Stimulated activated CD4-positive, alpha-beta T cell treated with anti-CD3 and anti-CD28 coated beads, Interleukin-15, amount 100 ng/mL, for 48 hours (primary cell): ENCODE data around the gene ZFHX2.
A peak's percentile ranks its signal among the peaks of the same experiment; 100 is the strongest.

Source experiments
- DNase-seq, 2 donors: peaks; one replicate each; pipeline ENCODE4 v3.0.0-alpha.2; 2020; ENCODE audit warnings: low read depth in 2 of 2

Gene ZFHX2

DNA sequence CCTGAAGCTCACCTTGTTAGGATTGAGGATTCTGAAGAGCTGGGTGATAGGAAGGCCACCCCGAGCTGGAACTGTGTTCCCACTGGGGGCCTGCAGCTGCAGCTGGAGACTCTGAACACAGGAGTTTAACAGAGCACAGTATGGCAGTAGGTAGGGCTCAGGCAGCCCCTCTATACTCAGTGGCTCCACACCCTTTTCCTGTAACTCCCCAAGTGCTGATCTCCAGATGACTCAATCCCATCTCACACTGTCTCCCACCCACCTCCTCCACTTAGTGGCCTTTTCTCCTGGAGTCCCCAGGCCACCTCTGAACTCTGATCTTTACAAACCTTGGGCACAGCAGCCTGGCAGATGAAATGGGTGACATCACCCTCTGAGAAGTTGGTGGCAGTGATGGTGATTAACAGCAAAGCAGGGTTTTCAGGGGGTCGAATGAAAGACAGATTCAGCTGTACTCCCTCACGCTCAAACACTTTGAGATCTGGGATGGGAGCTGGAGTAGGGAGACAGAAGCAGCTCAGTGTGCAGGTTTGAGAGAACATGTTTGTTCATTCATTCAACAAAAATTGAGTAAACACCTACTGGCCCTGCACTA lies 8.5 kb upstream of the ZFHX2 start:
- DNase-seq: no peak

DNA sequence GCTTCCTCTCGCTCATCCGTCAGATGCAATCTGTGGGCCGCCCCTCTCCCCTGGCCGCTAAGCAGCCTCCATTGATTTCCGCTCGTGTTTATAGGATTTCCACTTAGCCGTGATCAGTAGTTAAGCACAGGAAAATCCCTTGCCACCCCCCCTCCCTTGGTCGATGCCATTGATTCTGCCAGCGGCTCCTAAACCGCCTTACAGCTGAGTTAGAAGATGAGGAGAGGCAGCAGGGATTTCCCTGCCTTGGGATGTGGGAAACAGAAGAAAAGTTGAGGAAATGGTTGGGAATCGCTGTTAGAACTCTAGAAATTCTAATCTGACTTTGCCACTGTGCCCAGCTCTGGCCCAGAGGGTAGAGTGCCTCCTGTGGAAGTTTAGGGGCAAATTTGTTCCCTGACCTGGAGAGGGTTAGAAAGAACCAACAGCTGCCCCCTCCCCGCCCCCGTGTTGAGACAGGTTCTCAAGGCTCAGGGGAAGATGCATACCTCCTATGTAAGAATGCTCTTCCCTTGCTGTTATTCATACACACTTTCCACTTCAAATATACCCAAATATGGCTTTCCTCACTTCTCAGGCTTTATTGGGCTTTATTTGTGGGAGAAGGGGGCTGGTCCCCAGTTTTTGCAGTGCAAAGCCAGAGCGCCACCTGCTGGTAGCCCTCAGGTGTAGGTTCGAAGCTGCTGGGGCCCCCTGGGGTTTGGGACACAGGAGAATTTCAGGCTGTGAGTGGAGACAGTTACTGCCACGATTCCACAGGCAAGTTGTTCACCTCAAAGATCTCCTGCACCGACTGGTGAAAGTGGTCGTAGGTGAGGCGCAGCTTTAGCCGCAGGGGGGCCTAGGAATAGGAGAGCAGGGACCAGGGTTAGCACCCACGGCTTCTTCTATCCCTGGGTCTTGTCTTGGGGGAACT lies 7.7 kb upstream of the ZFHX2 start:
- DNase-seq: peak; percentile 48 to 63

DNA sequence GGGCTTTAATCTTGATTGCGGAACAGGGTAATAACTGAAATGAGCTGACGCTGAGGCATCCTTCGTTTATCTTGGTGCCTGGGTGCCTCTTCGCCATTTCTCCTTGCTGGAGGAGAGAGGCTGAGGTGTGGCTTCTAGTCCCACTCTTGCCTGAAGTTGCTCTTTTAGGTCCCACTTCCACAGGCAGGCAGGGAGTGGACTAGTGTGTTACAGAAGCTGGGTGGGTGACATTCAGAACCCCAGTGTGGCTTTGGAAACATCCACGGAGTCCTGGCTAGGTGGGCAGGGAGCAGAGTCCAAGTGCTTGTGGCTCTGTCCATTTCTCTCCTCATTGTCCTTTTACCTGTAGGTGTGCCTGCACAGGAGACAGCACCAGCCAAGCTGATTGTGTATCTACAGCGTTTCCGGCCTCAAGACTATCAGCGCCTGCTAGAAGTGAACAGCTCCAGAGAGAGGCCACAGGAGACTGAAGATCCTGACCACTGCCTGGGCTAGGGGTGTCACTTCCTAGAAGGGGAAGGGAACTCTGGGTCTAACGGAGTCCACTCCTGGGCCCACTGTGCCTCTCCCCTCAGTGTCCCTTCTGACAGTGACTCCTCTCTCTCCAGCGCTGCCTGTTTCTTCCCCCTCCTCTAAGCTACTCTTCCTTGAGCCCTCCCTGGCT lies 6.9 kb upstream of the ZFHX2 start:
- no peak for DNase-seq

DNA sequence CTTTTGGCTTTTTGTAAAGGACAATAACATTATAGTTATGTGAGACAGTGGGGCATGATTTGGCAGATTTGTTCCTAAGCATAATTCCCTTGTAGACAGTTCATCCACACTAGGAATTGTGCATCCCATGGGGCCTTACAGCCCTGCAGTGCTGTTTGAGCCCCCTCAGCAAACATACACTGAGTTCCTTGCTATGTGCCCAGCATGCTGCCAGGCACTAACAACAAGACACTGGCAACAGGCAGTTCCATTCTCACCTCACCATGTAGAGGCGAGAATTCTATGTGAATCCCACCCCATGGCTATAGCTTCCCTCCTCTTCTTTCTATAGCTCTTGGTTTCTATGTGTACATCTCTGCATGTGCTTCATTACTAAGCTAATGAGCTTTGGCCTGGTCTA lies 6.4 kb upstream of the ZFHX2 start:
- no peak for DNase-seq

DNA sequence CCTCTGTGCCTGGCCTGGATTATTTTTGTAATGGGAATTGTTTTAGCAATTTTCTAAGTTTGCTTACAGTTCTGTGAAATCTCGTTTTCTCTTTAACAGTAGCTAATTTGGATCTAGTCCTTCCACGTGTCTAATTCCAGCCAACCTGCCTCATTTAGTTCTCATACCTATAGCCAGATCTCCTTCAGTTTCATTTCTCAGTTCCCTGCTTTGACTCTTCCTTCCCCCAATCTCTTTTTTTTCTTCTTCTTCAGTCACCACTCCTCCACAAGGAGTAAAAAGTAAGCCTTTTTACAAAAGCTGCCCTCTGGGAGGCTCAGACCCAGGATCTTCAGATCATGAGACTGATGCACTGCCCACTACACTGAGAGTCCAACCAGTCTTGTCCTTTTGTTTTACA lies 6.0 kb upstream of the ZFHX2 start:
- DNase-seq: no peak

DNA sequence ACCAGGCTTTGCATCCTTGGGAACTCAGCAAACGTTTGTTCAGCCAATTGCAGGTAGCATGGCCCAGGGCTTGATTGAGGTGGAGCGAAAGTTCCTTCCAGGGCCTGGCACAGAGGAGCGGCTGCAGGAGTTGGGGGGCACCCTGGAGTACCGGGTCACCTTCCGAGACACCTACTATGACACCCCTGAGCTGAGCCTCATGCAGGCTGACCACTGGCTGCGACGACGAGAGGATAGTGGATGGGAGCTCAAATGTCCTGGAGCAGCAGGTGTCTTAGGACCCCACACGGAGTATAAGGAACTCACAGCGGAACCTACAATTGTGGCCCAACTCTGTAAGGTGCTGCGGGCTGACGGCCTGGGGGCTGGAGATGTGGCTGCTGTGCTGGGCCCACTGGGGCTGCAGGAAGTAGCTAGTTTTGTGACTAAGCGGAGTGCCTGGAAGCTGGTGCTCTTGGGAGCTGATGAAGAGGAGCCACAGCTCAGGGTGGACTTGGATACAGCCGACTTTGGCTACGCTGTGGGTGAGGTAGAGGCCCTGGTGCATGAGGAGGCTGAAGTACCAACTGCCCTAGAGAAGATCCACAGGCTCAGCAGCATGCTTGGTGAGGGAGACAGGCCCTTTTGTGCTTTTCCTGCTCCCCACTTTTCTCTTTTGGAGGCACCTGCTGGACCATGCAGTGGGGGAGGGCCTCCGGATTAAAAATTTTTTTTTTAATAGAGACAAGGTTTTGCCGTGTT lies 5.3 kb upstream of the ZFHX2 start:
- DNase-seq: no peak

DNA sequence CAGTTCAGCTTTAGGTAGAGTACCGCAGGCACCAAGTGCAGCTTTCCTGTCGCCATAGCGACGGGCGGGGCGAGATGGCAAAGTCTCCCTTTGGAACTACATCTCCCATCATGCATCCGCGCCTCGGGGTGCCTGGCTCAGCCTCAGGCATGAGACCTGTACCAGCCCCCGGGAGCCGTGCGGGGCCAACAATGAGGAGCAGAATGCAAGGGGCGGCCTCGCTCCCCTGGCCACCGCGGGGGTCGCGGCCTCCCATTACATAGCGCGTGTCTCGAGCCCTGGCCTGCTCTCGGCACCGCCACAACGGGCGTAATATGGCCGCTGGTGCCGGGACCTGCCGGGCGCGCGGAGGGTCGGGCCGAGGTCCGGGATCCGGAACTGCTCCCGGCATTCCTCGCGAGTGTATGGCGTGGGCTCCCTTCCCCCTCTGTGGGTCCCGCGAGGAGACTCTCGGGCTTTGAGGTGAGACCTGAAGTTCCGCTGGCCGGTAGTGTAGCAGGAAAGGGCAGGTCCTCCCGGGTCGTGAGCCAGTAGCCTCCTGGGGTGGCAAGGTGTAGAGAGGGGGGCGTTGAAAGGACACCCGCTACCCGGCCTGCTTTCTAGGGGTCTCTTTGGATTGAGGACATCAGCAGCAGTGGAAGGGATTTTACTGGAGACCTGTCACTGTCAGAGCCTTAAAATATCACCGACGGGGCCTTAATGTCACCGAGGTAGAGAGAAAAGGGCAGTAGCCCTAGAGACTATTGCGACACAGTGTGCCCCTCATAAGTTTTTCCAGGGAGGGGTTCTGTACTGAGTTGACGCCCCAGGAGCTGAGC lies 4.5 kb upstream of the ZFHX2 start, which contains the start of gene THTPA:
THTPA (plus strand) TSS at position 390 of the 818 bp plus-strand sequence. CDS start 487 bp downstream, outside the sequence.
- DNase-seq: peak; percentile 89

DNA sequence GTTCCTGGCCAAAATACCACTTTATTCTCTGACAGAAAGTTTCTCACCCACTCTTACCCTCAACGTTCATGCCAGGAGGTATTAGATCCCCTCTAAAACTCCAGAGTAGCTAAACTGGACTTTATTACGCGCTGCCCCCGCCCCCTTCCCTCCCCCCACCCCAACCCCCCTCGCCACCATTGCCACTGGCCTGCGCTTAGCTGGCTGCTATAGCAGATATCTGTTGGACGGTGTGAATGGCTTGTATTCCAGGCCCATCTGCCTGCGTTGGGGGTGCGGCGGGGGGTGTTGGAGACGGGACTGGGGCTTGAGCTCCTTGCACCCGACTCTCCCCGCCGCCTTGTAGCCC lies 3.9 kb upstream of the ZFHX2 start:
- no peak for DNase-seq

DNA sequence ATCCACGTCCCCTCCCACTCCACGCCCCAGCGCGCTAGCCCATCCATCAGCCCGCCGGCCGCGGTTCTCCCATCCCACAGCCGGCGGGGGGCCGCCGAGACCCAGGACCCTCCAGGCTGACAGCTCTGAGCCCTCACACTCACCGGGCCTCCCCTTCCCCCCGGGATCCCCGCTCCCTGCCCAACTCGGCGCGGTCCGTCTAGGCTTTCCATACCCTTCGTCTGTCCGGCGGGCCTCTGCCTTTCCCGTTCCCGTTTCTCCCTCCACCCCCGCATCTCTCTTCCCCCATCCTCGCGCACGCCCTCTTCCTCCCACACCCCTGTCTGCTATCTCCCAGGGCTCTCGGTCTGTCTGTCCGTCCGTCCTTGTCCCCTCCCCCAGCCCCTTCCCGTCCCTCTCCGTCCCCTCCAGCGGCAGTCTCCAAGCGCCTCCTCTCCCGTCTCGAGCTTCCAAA lies 726 bp downstream of the ZFHX2 start:
- DNase-seq: no peak

DNA sequence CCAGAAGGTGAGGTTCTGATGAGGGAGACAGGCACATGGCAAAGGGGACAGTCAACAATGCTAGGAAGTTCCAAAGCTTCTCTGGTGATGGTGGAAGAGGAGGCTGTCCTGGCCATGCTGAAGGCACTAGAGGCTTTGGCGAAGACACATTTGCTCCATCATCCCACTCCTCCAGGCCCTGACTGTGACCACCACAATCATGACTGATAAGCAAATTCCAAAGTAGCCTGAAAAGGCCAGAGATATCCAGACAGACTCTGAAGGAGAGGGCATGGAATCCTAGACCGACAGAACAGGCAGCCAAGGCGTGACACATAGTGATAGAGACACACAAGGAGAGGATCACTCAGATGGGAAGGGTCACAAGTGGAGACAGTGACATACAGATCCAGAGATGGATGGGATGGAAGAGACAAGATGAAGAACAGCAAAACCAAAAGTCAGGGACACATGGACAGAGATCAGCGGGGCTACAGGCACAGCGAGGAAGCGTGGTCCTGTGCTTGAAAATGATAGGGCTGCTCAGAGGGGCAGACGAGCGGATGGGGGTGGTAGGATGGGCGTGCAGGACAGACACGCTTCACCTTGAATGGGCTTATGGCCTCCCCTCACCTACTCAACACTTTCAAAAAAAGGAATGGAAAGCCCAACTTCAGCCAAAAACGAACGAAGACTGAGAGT lies 1.3 kb downstream of the ZFHX2 start:
- DNase-seq: no peak

DNA sequence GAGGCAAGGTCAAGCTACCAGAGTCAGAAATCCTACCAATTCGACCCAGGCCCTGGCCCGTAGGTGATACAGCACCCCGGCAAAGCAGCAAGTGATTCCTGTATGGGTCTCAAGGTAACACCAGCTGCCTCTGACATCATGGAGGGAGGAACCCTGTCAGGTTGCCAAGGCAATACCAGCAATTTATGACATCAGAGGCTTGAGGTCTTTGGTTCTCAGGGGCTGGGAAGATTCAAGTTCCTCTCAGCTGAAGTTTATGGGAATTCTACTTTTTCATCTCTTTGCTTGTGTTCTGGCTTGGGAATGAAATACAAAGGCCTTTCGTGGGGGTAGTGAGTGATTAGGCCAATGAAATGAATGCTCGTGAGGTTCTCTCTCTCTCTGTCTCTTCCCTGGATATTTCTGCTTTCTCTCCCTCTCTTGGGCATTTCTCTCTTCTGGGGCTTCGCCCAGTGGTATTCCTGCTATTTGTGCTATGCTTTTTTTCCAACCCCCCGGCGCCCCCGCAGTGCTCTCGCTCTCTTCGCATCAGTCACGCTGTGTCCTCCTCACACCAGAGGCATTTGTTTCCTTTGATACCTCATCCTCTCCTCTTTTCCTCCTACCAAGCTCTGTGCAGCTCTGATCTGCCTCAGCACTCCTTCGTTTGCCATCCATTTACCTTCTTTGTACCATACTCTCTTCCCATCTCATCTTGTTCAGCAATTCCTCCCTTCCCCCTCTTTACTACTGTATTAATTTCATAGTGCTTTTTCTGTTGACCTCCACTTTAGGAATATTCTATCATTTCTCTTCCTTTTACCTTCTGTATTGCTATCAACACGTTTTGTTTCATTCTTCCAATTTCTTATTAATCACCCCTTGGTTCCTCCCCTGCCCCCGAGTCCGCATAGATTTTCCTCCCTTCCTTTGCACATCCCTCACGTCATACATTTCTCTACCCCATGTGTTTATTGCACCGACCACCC lies 2.9 kb downstream of the ZFHX2 start:
- DNase-seq: no peak

DNA sequence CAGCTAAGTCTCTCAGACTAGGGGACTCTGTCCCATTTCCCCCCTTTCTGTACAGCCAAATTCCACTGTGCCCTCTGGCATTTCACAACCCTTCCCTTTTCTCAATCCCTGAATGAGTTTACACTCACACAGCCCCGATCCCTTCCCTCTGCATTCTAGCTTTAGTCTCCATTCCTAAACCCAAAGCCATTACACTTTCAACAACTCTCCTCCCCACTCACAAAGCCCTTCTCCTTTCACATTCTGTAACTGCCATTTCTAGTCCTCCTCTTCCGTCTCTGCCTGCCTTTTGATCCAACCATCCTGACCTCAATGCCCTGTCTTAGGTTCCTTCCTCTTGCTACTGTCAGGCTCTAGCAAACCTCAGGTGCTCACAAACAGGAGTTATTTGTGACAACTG lies 3.6 kb downstream of the ZFHX2 start:
- no peak for DNase-seq

DNA sequence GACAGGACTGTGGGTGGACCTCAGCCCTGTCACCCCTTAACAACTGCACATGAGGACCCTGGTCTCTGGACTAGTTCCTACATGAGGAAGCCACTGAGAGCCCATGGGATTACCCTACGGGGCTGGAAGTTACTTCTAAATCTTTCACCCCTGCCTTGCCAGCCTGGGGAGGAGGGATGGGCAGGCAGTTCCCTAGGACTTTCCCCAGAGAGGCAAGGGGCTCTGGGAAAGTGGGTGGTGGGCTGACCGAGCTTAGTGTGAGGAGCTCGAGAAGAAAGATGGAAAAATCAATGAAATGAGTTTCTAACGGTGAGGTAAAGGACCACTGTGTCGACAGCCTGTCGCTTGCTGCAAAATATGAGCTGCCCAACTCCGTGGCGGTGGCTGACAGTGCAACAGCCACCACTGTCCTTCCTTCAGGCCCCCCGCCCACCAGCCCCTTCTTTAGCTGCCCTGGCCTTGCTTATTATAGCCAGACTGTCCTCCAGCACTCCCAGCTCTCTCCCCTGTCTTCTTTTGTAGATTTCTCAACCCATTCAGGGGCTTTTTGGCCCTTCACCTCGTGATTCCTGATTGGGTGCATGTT lies 5.0 kb downstream of the ZFHX2 start:
- no peak for DNase-seq

DNA sequence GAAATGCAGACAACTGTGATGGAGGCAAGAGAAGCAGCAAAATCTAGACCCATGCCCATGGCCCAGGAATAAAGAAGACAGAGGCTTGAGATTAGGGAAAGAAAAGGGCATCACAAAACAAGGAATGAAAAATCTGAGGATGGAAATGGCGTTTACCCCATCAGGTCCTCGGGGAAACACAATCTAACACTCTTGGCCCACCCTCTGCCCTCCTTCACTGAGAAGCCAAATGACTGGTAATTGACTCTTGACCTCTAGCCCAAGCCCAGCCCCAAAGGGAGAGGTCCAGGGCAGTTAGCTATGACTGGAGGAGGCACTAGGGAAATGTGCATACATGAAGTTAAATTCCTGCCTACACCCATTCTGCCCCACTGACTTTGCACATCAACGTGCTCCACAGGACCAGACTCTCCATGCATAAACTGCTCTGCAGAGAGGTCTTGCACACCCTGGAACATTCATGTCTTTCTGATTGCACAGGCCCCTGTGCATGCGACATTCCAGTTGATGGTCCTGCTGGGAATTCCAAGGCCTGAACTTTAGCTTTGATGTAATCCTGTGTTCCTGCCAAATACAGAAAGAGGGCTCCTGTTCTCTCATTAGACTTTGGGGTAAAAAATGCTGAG lies 5.7 kb downstream of the ZFHX2 start:
- DNase-seq: no peak

DNA sequence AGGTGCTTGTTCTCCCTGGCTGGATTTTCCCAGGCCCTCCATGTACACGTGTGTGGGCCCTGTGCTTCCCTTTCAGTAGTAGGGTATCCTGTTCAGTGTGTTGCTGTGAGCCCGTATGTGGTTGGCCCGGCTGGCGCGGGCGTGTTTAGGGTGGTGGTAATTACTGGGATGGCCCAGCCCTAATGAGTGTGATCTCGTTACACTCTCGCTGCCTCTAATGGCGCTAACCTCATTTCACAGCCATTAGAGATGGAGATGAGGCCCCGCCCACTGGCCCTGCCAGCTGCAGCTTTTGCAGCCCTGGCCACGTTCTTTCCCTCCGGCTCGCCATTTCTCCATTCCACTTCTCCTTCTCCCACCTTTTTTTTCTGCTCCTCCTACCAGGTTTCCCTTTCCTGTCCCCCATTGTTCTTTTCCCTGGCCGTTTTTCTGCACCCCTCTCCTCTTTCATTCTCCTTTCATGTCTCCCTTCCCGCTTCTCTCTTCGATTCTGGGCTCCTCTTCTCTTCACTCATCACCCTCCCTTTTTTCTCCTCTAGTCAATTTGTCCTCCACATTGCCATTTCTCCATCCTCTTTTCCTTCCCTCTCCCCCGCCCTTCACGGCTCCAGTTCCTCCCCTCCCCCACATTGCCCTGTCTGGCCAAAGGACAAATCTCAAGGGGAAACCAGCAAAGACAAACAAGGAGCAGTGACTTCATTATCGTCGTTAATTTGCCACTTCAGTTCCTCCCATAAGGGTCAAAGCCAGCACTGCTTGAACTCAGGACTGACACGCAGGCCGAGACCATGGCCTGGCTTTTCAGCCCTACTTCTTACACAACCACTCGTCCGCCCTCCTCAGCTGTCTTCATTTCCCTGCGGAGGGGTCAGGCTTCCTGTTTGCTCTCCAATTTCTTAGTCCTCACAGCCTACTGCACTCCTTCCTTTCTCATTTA lies 6.8 kb downstream of the ZFHX2 start:
- no peak for DNase-seq

DNA sequence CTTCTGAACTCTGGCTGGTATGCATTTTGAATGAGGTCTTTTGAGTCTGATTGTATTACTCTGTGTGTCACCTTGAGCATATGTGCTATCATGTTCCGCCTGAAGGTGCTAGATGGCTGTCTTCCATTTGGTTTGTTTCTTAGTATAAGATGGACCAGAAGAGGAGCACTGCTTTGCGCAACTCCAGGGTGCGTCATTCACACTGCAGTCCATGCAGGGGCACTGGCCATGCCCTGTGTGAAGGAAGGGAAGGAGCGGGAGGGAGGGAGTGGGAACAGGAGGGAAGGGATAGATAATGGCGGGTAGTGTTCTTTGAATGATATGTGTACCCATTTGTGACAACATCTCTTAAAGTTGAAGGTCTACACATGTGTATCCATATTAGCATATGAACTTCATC lies 8.2 kb downstream of the ZFHX2 start:
- DNase-seq: no peak

DNA sequence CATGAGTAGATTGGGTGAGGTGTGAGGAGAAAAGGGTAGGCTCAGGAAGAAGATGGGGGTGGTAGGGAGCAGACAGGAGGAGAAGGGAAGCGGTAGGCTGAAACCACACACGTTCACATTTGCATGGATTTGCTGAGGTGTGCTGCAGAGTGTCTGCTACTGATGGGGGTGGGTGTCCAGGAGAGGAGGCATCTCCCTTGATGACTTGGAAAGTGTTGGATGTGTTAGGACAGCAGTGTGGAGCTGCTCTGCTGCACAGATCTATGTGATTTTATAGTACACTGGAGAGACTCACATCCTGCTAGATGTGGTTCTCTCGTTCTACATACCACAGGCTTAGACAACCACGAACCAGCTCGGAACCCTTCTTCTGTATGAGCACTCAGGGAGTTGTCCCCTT lies 9.3 kb downstream of the ZFHX2 start:
- DNase-seq: no peak

DNA sequence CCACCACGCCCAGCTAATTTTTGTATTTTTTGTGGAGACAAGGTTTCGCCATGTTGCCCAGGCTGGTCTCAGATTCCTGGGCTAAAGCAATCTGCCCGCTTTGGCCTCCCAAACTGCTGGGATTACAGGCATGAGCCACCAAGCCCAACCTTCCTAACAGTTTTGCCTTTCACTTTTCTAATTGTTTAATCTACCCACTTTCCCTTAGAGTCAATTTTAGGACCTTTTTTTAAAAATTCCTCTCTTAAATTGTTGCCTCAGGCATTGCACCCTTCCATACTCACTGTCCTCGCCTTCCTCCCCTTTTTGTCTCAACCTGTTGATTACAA lies 11.5 kb downstream of the ZFHX2 start:
- no peak for DNase-seq
